ENCODE measurements around the gene TLE6.
"Not testable (repeated sequence)": the region's sequence is repeated elsewhere in the genome, so short reads cannot be mapped to it uniquely, and the experiment has no call there.

The TLE6 gene

GRCh38 chr19:3028305-3029064 lies 51.1 kb downstream of the TLE6 start:
- no peak for DNase-seq (ENCODE audit: low read depth in 3 of 3)

GRCh38 chr19:3029065-3029923 lies 51.9 kb downstream of the TLE6 start, which contains the start of gene TLE2:
TSS of gene TLE2 (minus strand) at chr19:3029280. CDS start at chr19:3028904, 376 bp downstream.
- DNase-seq (ENCODE audit: low read depth in 3 of 3), result no peak

- DNase-seq (ENCODE audit: low read depth in 3 of 3), result no peak
These were observed 54.2 kb downstream of the TLE6 start for GRCh38 chr19:3031607-3031867.

- no peak for DNase-seq (ENCODE audit: low read depth in 3 of 3)
These were observed 56.4 kb downstream of the TLE6 start for GRCh38 chr19:3033595-3034405.

GRCh38 chr19:3034406-3034655 lies 57.0 kb downstream of the TLE6 start:
- no peak for DNase-seq (ENCODE audit: low read depth in 3 of 3)

GRCh38 chr19:3034656-3035541 lies 57.5 kb downstream of the TLE6 start:
- no peak for DNase-seq (ENCODE audit: low read depth in 3 of 3)

GRCh38 chr19:3035542-3036118 lies 58.3 kb downstream of the TLE6 start:
- peak; percentile 72 to 94 (median 86) for DNase-seq (ENCODE audit: low read depth in 3 of 3)

- peak; percentile 54 to 69 (median 62) for DNase-seq (ENCODE audit: low read depth in 3 of 3)
These were observed 59.0 kb downstream of the TLE6 start for GRCh38 chr19:3036119-3036976.

- not testable (repeated sequence) for DNase-seq (ENCODE audit: low read depth in 3 of 3)
These were observed 59.7 kb downstream of the TLE6 start for GRCh38 chr19:3036977-3037544.

GRCh38 chr19:3038214-3038613 lies 60.9 kb downstream of the TLE6 start:
- DNase-seq (ENCODE audit: low read depth in 3 of 3), result no peak

GRCh38 chr19:3039125-3039524 lies 61.8 kb downstream of the TLE6 start:
- DNase-seq (ENCODE audit: low read depth in 3 of 3), result no peak

GRCh38 chr19:3039641-3040077 lies 62.3 kb downstream of the TLE6 start:
- no peak for DNase-seq (ENCODE audit: low read depth in 3 of 3)

- DNase-seq (ENCODE audit: low read depth in 3 of 3), result no peak
These were observed 64.0 kb downstream of the TLE6 start for GRCh38 chr19:3041327-3041726.

- no peak for DNase-seq (ENCODE audit: low read depth in 3 of 3)
These were observed 64.6 kb downstream of the TLE6 start for GRCh38 chr19:3041761-3042620.

GRCh38 chr19:3042621-3043267 lies 65.4 kb downstream of the TLE6 start:
- DNase-seq (ENCODE audit: low read depth in 3 of 3), result no peak
